CD4-positive, alpha-beta T cell treated with Interleukin-1 beta for 1 hour (primary cell): ENCODE data around the gene MRPL41.
"Not testable (repeated sequence)": the region's sequence is repeated elsewhere in the genome, so short reads cannot be mapped to it uniquely, and the experiment has no call there.

Source experiments
- DNase-seq, 2 donors: peaks; one replicate each; pipeline ENCODE4 v3.0.0-alpha.2; 2020 to 2022

The MRPL41 gene

GRCh38 chr9:137551264-137552021 lies at the start of gene MRPL41:
Gene MRPL41, plus strand, starts transcription at chr9:137551879. Its CDS starts 203 bp downstream, at chr9:137552082.
- DNase-seq = peak; percentile 92

- DNase-seq = no peak
These were observed 49.4 kb upstream of the MRPL41 start for GRCh38 chr9:137502008-137502911.

GRCh38 chr9:137504432-137504777 lies 47.3 kb upstream of the MRPL41 start:
- no peak for DNase-seq

GRCh38 chr9:137505421-137506140 lies 46.1 kb upstream of the MRPL41 start:
- no peak for DNase-seq

- DNase-seq = no peak
These were observed 45.4 kb upstream of the MRPL41 start for GRCh38 chr9:137506274-137506673.

- DNase-seq = no peak
These were observed 44.9 kb upstream of the MRPL41 start for GRCh38 chr9:137506702-137507171.

- no peak for DNase-seq
These were observed 42.5 kb upstream of the MRPL41 start for GRCh38 chr9:137509198-137509597.

- DNase-seq = not testable (repeated sequence)
These were observed 40.6 kb upstream of the MRPL41 start for GRCh38 chr9:137511126-137511525.

GRCh38 chr9:137511758-137512463 lies 39.8 kb upstream of the MRPL41 start:
- no peak for DNase-seq

GRCh38 chr9:137513136-137513535 lies 38.5 kb upstream of the MRPL41 start:
- DNase-seq = not testable (repeated sequence)

- not testable (repeated sequence) for DNase-seq
These were observed 37.7 kb upstream of the MRPL41 start for GRCh38 chr9:137513801-137514570.

- no peak for DNase-seq
These were observed 36.9 kb upstream of the MRPL41 start for GRCh38 chr9:137514691-137515337.

- DNase-seq = no peak
These were observed 36.3 kb upstream of the MRPL41 start for GRCh38 chr9:137515338-137515724.

GRCh38 chr9:137516144-137516917 lies 35.3 kb upstream of the MRPL41 start:
- no peak for DNase-seq

- not testable (repeated sequence) for DNase-seq
These were observed 32.8 kb upstream of the MRPL41 start for GRCh38 chr9:137518661-137519459.

- DNase-seq = no peak
These were observed 32.1 kb upstream of the MRPL41 start for GRCh38 chr9:137519553-137519952.

- no peak for DNase-seq
These were observed 30.9 kb upstream of the MRPL41 start for GRCh38 chr9:137520614-137521404.

- DNase-seq = no peak
These were observed 30.2 kb upstream of the MRPL41 start for GRCh38 chr9:137521405-137521985.
